ENCODE results near the gene FCGR2B.

GRCh38 chr1:161720422-161720821 lies 57.5 kb downstream of the FCGR2B start:
- TF ChIP-seq ZEB1 (IDR thresholded peaks at IDR 0.05; ENCODE audit: insufficient replicate concordance, low read depth) (no peak), EP300 (IDR thresholded peaks at IDR 0.05; ENCODE audit: low read depth in 2 of 2, low read length in 2 of 2) (no peak), EP300 (CRISPR knock-in tag; IDR thresholded peaks at IDR 0.05; ENCODE audit: borderline replicate concordance) (no peak), JUNB (CRISPR knock-in tag; IDR thresholded peaks at IDR 0.05; ENCODE audit: borderline replicate concordance) (no peak), ATRX (CRISPR knock-in tag; IDR thresholded peaks at IDR 0.05; ENCODE audit: borderline replicate concordance) (no peak), ESRRA (CRISPR knock-in tag; IDR thresholded peaks at IDR 0.05; ENCODE audit: low read depth) (no peak), RFX3 (CRISPR knock-in tag; IDR thresholded peaks at IDR 0.05) (no peak), ZBTB33 (CRISPR knock-in tag; IDR thresholded peaks at IDR 0.05) (no peak), TBX3 (IDR thresholded peaks at IDR 0.05; ENCODE audit: borderline replicate concordance) (no peak), MAFK (conservative IDR thresholded peaks at IDR 0.05 in 1 of 2, IDR thresholded peaks at IDR 0.05 in 1 of 2; ENCODE audit: low read length in 2 of 2) (no peak), POGK (CRISPR knock-in tag; conservative IDR thresholded peaks at IDR 0.05) (no peak)
- TF ChIP-seq, protein P1, sequence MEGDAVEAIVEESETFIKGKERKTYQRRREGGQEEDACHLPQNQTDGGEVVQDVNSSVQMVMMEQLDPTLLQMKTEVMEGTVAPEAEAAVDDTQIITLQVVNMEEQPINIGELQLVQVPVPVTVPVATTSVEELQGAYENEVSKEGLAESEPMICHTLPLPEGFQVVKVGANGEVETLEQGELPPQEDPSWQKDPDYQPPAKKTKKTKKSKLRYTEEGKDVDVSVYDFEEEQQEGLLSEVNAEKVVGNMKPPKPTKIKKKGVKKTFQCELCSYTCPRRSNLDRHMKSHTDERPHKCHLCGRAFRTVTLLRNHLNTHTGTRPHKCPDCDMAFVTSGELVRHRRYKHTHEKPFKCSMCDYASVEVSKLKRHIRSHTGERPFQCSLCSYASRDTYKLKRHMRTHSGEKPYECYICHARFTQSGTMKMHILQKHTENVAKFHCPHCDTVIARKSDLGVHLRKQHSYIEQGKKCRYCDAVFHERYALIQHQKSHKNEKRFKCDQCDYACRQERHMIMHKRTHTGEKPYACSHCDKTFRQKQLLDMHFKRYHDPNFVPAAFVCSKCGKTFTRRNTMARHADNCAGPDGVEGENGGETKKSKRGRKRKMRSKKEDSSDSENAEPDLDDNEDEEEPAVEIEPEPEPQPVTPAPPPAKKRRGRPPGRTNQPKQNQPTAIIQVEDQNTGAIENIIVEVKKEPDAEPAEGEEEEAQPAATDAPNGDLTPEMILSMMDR (CRISPR knock-in tag; IDR thresholded peaks at IDR 0.05), result no peak
